B cell (primary cell): ENCODE measurements around the gene RICTOR.

Experiments used
- EZH2 ChIP-seq: IDR thresholded peaks from 2 replicates; pipeline ENCODE4 v1.6.1; 2012; ENCODE audit warnings: borderline replicate concordance, low read depth, mild to moderate bottlenecking, moderate library complexity, low read length; ENCODE audit not compliant: insufficient read depth, poor library complexity, severe bottlenecking
- TF ChIP-seq, protein P1 (sequence below): fragments of 200-600 bp; IDR thresholded peaks from one replicate; pipeline ENCODE4 v1.8.0; 2022; ENCODE audit warnings: antibody characterized with exemption, mild to moderate bottlenecking

DNA sequence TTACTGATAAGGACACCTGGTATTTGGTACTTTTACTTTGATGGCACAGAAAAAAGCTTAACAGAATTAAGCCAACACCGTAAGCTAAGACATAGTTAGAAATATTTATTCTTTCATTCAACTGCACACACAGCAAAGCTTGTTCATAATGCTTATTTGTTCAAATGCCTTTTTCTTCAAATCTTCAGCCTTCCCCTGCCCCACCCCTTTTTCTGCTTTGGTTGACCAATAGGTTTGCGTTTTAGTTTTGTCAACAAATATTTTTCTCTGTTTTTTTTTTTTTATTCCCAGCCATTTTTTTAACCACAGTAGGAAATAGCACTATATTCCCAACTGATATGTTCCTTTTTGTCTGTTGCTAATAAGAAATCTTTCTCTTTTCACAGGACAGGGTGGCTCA is 4.9 kb upstream of the RICTOR start:
- TF ChIP-seq, protein P1, sequence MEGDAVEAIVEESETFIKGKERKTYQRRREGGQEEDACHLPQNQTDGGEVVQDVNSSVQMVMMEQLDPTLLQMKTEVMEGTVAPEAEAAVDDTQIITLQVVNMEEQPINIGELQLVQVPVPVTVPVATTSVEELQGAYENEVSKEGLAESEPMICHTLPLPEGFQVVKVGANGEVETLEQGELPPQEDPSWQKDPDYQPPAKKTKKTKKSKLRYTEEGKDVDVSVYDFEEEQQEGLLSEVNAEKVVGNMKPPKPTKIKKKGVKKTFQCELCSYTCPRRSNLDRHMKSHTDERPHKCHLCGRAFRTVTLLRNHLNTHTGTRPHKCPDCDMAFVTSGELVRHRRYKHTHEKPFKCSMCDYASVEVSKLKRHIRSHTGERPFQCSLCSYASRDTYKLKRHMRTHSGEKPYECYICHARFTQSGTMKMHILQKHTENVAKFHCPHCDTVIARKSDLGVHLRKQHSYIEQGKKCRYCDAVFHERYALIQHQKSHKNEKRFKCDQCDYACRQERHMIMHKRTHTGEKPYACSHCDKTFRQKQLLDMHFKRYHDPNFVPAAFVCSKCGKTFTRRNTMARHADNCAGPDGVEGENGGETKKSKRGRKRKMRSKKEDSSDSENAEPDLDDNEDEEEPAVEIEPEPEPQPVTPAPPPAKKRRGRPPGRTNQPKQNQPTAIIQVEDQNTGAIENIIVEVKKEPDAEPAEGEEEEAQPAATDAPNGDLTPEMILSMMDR: no peak
- no peak for TF ChIP-seq EZH2
